ENCODE data around the gene BCHE. TPM values are rescaled to one million over a fixed set of nuclear protein-coding genes. Genes with fewer than 3 reads are reported as not detected.

The BCHE gene
- total RNA-seq, 1 donor from 2014 or later: not detected

GRCh38 chr3:165805946-165806561 is 31.2 kb downstream of the BCHE start:
- Mint-ChIP-seq H3K9me3 (no peaks in the 10 kb centered on the region), H3K27me3 (ENCODE audit: insufficient read depth) (no peaks in the 10 kb centered on the region), H3K27ac (no peak overlapping the region), H3K4me1 (ENCODE audit: low read depth) (no peaks in the 10 kb centered on the region), H3K36me3 (ENCODE audit: low read depth) (no peaks in the 10 kb centered on the region), H3K4me3 (no peak overlapping the region)
- DNase-seq (ENCODE audit: low spot score): no peak
- intact Hi-C loops (cut with micrococcal nuclease): no loop called here

GRCh38 chr3:165803471-165803870 is 33.8 kb downstream of the BCHE start:
- no peak overlapping the region for H3K27ac Mint-ChIP-seq
- H3K9me3 Mint-ChIP-seq: no peaks in the 10 kb centered on the region
- DNase-seq (ENCODE audit: low spot score): no peak
- H3K27me3 Mint-ChIP-seq (ENCODE audit: insufficient read depth): no peaks in the 10 kb centered on the region
- no peak overlapping the region for H3K4me3 Mint-ChIP-seq
- H3K4me1 Mint-ChIP-seq (ENCODE audit: low read depth): no peaks in the 10 kb centered on the region
- intact Hi-C loops (cut with micrococcal nuclease): no loop called here
- no peaks in the 10 kb centered on the region for H3K36me3 Mint-ChIP-seq (ENCODE audit: low read depth)

GRCh38 chr3:165800970-165801369 is 36.3 kb downstream of the BCHE start:
- H3K9me3 Mint-ChIP-seq: peaks cover 3% of the 10 kb centered on the region
- H3K4me1 Mint-ChIP-seq (ENCODE audit: low read depth): no peaks in the 10 kb centered on the region
- no peaks in the 10 kb centered on the region for H3K27me3 Mint-ChIP-seq (ENCODE audit: insufficient read depth)
- DNase-seq (ENCODE audit: low spot score): no peak
- no peak overlapping the region for H3K27ac Mint-ChIP-seq
- intact Hi-C loops (cut with micrococcal nuclease): no loop called here
- no peaks in the 10 kb centered on the region for H3K36me3 Mint-ChIP-seq (ENCODE audit: low read depth)
- H3K4me3 Mint-ChIP-seq: no peak overlapping the region

- no peak overlapping the region for H3K4me3 Mint-ChIP-seq
- intact Hi-C loops (cut with micrococcal nuclease): no loop called here
- DNase-seq (ENCODE audit: low spot score): no peak
- H3K27ac Mint-ChIP-seq: no peak overlapping the region
- no peaks in the 10 kb centered on the region for H3K36me3 Mint-ChIP-seq (ENCODE audit: low read depth)
- H3K4me1 Mint-ChIP-seq (ENCODE audit: low read depth): no peaks in the 10 kb centered on the region
- H3K27me3 Mint-ChIP-seq (ENCODE audit: insufficient read depth): no peaks in the 10 kb centered on the region
- peaks cover 3% of the 10 kb centered on the region for H3K9me3 Mint-ChIP-seq
Observed at GRCh38 chr3:165799026-165799425, 38.2 kb downstream of the BCHE start.

- H3K27me3 Mint-ChIP-seq (ENCODE audit: insufficient read depth): no peaks in the 10 kb centered on the region
- no peak overlapping the region for H3K27ac Mint-ChIP-seq
- no peak for DNase-seq (ENCODE audit: low spot score)
- no peak overlapping the region for H3K4me3 Mint-ChIP-seq
- H3K4me1 Mint-ChIP-seq (ENCODE audit: low read depth): no peaks in the 10 kb centered on the region
- H3K9me3 Mint-ChIP-seq: peaks cover 3% of the 10 kb centered on the region
- H3K36me3 Mint-ChIP-seq (ENCODE audit: low read depth): no peaks in the 10 kb centered on the region
- intact Hi-C loops (cut with micrococcal nuclease): no loop called here
Observed at GRCh38 chr3:165797551-165797950, 39.7 kb downstream of the BCHE start.

- H3K27me3 Mint-ChIP-seq (ENCODE audit: insufficient read depth): no peaks in the 10 kb centered on the region
- no peak overlapping the region for H3K4me3 Mint-ChIP-seq
- intact Hi-C loops (cut with micrococcal nuclease): no loop called here
- no peak for DNase-seq (ENCODE audit: low spot score)
- H3K9me3 Mint-ChIP-seq: peaks cover 3% of the 10 kb centered on the region
- H3K36me3 Mint-ChIP-seq (ENCODE audit: low read depth): no peaks in the 10 kb centered on the region
- H3K4me1 Mint-ChIP-seq (ENCODE audit: low read depth): no peaks in the 10 kb centered on the region
- no peak overlapping the region for H3K27ac Mint-ChIP-seq
Observed at GRCh38 chr3:165796701-165797100, 40.5 kb downstream of the BCHE start.

- Mint-ChIP-seq H3K27ac (no peak overlapping the region), H3K4me3 (no peak overlapping the region), H3K9me3 (peaks cover 6% of the 10 kb centered on the region), H3K36me3 (ENCODE audit: low read depth) (no peaks in the 10 kb centered on the region), H3K4me1 (ENCODE audit: low read depth) (no peaks in the 10 kb centered on the region), H3K27me3 (ENCODE audit: insufficient read depth) (no peaks in the 10 kb centered on the region)
- intact Hi-C loops (cut with micrococcal nuclease): no loop called here
- no peak for DNase-seq (ENCODE audit: low spot score)
Observed at GRCh38 chr3:165788531-165788930, 48.7 kb downstream of the BCHE start.

- Mint-ChIP-seq H3K4me1 (ENCODE audit: low read depth) (no peaks in the 10 kb centered on the region), H3K36me3 (ENCODE audit: low read depth) (no peaks in the 10 kb centered on the region), H3K4me3 (no peak overlapping the region), H3K27ac (no peak overlapping the region), H3K9me3 (peaks cover 6% of the 10 kb centered on the region), H3K27me3 (ENCODE audit: insufficient read depth) (no peaks in the 10 kb centered on the region)
- DNase-seq (ENCODE audit: low spot score): no peak
- intact Hi-C loops (cut with micrococcal nuclease): no loop called here
Observed at GRCh38 chr3:165786013-165786412, 51.2 kb downstream of the BCHE start.

GRCh38 chr3:165784337-165784736 is 52.9 kb downstream of the BCHE start:
- H3K36me3 Mint-ChIP-seq (ENCODE audit: low read depth): no peaks in the 10 kb centered on the region
- intact Hi-C loops (cut with micrococcal nuclease): no loop called here
- H3K4me3 Mint-ChIP-seq: no peak overlapping the region
- no peaks in the 10 kb centered on the region for H3K27me3 Mint-ChIP-seq (ENCODE audit: insufficient read depth)
- no peak for DNase-seq (ENCODE audit: low spot score)
- no peaks in the 10 kb centered on the region for H3K4me1 Mint-ChIP-seq (ENCODE audit: low read depth)
- no peak overlapping the region for H3K27ac Mint-ChIP-seq
- H3K9me3 Mint-ChIP-seq: no peaks in the 10 kb centered on the region

GRCh38 chr3:165783383-165783782 is 53.8 kb downstream of the BCHE start:
- Mint-ChIP-seq H3K4me3 (no peak overlapping the region), H3K27me3 (ENCODE audit: insufficient read depth) (no peaks in the 10 kb centered on the region), H3K36me3 (ENCODE audit: low read depth) (no peaks in the 10 kb centered on the region), H3K9me3 (no peaks in the 10 kb centered on the region), H3K27ac (no peak overlapping the region), H3K4me1 (ENCODE audit: low read depth) (no peaks in the 10 kb centered on the region)
- intact Hi-C loops (cut with micrococcal nuclease): no loop called here
- no peak for DNase-seq (ENCODE audit: low spot score)

GRCh38 chr3:165778891-165779290 is 58.3 kb downstream of the BCHE start:
- no peaks in the 10 kb centered on the region for H3K9me3 Mint-ChIP-seq
- no peak for DNase-seq (ENCODE audit: low spot score)
- intact Hi-C loops (cut with micrococcal nuclease): no loop called here
- H3K4me3 Mint-ChIP-seq: no peak overlapping the region
- H3K27me3 Mint-ChIP-seq (ENCODE audit: insufficient read depth): no peaks in the 10 kb centered on the region
- no peaks in the 10 kb centered on the region for H3K36me3 Mint-ChIP-seq (ENCODE audit: low read depth)
- H3K4me1 Mint-ChIP-seq (ENCODE audit: low read depth): no peaks in the 10 kb centered on the region
- no peak overlapping the region for H3K27ac Mint-ChIP-seq

GRCh38 chr3:165778456-165778855 is 58.8 kb downstream of the BCHE start:
- H3K4me3 Mint-ChIP-seq: no peak overlapping the region
- intact Hi-C loops (cut with micrococcal nuclease): no loop called here

GRCh38 chr3:165775824-165776223 is 61.4 kb downstream of the BCHE start:
- Mint-ChIP-seq H3K27ac (no peak overlapping the region), H3K4me3 (no peak overlapping the region)

More at GRCh38 chr3:165778456-165778855, 58.8 kb downstream of the BCHE start:
- H3K36me3 Mint-ChIP-seq (ENCODE audit: low read depth): no peaks in the 10 kb centered on the region
- H3K27me3 Mint-ChIP-seq (ENCODE audit: insufficient read depth): no peaks in the 10 kb centered on the region
- no peak for DNase-seq (ENCODE audit: low spot score)
- no peaks in the 10 kb centered on the region for H3K4me1 Mint-ChIP-seq (ENCODE audit: low read depth)
- no peak overlapping the region for H3K27ac Mint-ChIP-seq
- H3K9me3 Mint-ChIP-seq: no peaks in the 10 kb centered on the region

GRCh38 chr3:165770781-165771180 is 66.4 kb downstream of the BCHE start:
- Mint-ChIP-seq H3K27me3 (ENCODE audit: insufficient read depth) (no peaks in the 10 kb centered on the region), H3K36me3 (ENCODE audit: low read depth) (no peaks in the 10 kb centered on the region), H3K4me1 (ENCODE audit: low read depth) (no peaks in the 10 kb centered on the region), H3K27ac (no peak overlapping the region), H3K9me3 (peaks cover 3% of the 10 kb centered on the region), H3K4me3 (no peak overlapping the region)
- no peak for DNase-seq (ENCODE audit: low spot score)
- intact Hi-C loops (cut with micrococcal nuclease): no loop called here

More at GRCh38 chr3:165775824-165776223, 61.4 kb downstream of the BCHE start:
- DNase-seq (ENCODE audit: low spot score): no peak
- Mint-ChIP-seq H3K4me1 (ENCODE audit: low read depth) (no peaks in the 10 kb centered on the region), H3K36me3 (ENCODE audit: low read depth) (no peaks in the 10 kb centered on the region), H3K27me3 (ENCODE audit: insufficient read depth) (no peaks in the 10 kb centered on the region), H3K9me3 (no peaks in the 10 kb centered on the region)
- intact Hi-C loops (cut with micrococcal nuclease): no loop called here
